ENCODE data around the gene MAMLD1.

The MAMLD1 gene

GRCh38 chrX:150362599-150363481 lies at the start of gene MAMLD1:
Gene MAMLD1 (plus strand): TSS chrX:150363317. CDS start chrX:150445517, 82,200 bp downstream.
- H3K4me1 ChIP-seq: peaks cover 0 to 14% (median 5%) of the 10 kb centered on the region in 4 donors
- peak within 1 kb of the TSS; percentile 91 to 96 for H3K27ac ChIP-seq
- DNase-seq: peak; percentile 84 to 88
- no peaks in the 10 kb centered on the region for H3K36me3 ChIP-seq
- peak within 1 kb of the TSS; percentile 57 to 68 for H3K4me3 ChIP-seq
- intact Hi-C loops (cut with DNase I; ENCODE audit: low total_unique reads): loop anchor here (5.0 kb wide), 1 partner anchor 401 kb away; no protein-coding TSS in a partner anchor
- H3K27me3 ChIP-seq: no peaks in the 10 kb centered on the region
- no peaks in the 10 kb centered on the region for H3K9me3 ChIP-seq
- TF ChIP-seq CTCF (IDR thresholded peaks at IDR 0.05): no peak

DNA sequence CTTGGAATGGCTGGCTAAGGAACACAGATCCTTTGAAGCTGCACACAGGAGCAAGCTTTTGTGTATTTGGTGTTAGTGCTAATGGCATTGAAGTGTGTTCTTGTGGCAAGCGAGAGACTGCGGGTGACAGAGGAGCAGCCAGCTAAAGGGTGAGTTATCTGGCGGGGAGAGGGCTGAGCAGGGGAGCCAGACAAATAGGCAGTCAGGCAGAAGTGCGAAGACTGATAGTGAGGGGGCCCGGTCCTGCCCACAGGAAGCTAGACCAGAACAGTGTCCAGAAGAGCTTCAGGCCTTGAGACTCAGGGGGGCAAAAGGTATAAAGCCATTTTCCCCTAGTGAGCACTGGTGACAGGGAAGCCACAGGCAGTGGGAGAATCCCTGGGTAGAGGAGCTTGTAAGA lies 49.6 kb upstream of the MAMLD1 start:
- Histone ChIP-seq H3K27me3 (no peaks in the 10 kb centered on the region), H3K36me3 (no peaks in the 10 kb centered on the region), H3K4me1 (no peaks in the 10 kb centered on the region), H3K27ac (no peak overlapping the region), H3K9me3 (no peaks in the 10 kb centered on the region), H3K4me3 (no peak overlapping the region)
- no peak for TF ChIP-seq CTCF (IDR thresholded peaks at IDR 0.05)
- intact Hi-C loops (cut with DNase I; ENCODE audit: low total_unique reads): no loop called here
- no peak for DNase-seq

DNA sequence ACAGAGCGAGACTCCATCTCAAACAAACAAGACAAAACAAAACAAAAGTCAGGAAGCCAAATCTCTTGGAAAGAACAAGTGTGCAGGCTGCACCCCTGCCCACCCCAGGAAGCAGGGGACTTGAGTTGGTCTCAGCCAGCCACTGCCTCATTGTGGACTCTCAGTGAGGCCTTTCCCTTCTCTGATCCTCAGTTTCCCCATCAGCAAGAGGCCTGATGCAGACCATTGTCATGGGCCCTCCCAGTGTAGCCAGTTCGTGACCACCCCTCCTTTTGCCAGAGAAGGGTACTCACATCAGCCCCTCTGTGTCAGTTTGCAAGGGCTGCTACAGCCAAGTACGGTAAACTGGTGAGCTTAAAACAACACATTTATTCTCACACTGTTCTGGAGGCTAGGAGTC lies 48.9 kb upstream of the MAMLD1 start:
- H3K36me3 ChIP-seq: no peaks in the 10 kb centered on the region
- TF ChIP-seq CTCF (IDR thresholded peaks at IDR 0.05): no peak
- no peaks in the 10 kb centered on the region for H3K27me3 ChIP-seq
- no peak for DNase-seq
- no peaks in the 10 kb centered on the region for H3K4me1 ChIP-seq
- intact Hi-C loops (cut with DNase I; ENCODE audit: low total_unique reads): no loop called here
- H3K4me3 ChIP-seq: no peak overlapping the region
- H3K9me3 ChIP-seq: no peaks in the 10 kb centered on the region
- H3K27ac ChIP-seq: no peak overlapping the region

DNA sequence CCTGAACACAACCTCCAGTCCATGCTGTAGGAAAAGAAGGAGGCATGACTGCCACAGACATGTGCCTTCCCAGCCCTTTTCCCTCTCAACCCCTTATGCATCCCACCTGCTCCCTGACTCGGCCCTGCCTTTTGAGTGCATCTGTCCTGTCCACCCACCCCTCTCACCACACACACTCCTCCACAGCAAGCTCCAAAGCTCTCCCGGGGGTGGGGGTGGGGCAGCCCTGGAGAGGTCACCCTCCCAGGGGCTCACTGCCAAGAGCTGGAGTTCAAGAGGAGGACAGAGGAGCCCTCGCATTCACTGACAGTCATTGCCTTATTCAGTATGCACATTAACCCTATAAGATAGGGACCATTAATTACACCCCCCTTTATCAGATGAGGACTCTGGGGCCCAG lies 46.6 kb upstream of the MAMLD1 start:
- no peaks in the 10 kb centered on the region for H3K4me1 ChIP-seq
- intact Hi-C loops (cut with DNase I; ENCODE audit: low total_unique reads): no loop called here
- no peaks in the 10 kb centered on the region for H3K27me3 ChIP-seq
- H3K9me3 ChIP-seq: peaks cover 0 to 2% (median 0%) of the 10 kb centered on the region in 3 donors
- no peak for TF ChIP-seq CTCF (IDR thresholded peaks at IDR 0.05)
- H3K27ac ChIP-seq: no peak overlapping the region
- DNase-seq: no peak
- H3K4me3 ChIP-seq: no peak overlapping the region
- H3K36me3 ChIP-seq: no peaks in the 10 kb centered on the region

DNA sequence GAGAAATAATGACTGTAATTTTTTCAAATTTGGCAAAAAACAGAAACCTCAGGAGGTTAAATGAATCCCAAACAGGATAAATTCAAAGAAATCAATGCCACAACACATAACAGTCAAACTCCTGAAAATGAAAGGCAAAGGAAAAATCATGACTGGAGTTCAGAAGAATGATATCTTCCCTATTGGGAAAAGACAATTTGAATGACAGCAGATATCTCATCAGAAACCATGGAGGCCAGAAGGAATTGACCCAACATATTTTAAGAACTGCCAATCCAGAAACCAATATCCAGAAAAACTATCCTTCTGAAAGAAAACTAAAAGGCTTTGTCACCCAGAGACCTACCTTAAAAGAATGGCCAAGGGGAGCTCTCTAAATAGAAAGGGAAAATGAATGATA lies 40.1 kb upstream of the MAMLD1 start:
- intact Hi-C loops (cut with DNase I; ENCODE audit: low total_unique reads): no loop called here
- no peak for TF ChIP-seq CTCF (IDR thresholded peaks at IDR 0.05)
- Histone ChIP-seq H3K9me3 (peaks cover 0 to 3% (median 0%) of the 10 kb centered on the region in 3 donors), H3K27ac (no peak overlapping the region), H3K36me3 (no peaks in the 10 kb centered on the region), H3K27me3 (no peaks in the 10 kb centered on the region), H3K4me1 (no peaks in the 10 kb centered on the region), H3K4me3 (no peak overlapping the region)
- DNase-seq: no peak

Measured in tibial artery (tissue), 4 donors.